CD14-positive monocyte (primary cell): ENCODE data around the gene PIGR. TPM values are rescaled to one million over a fixed set of nuclear protein-coding genes. Genes with fewer than 3 reads are reported as not detected.

Source experiments
- DNase-seq, 3 donors: peaks; one replicate each; pipeline ENCODE4 v3.0.0-alpha.2; 2011 to 2022
- H2AFZ ChIP-seq: 2 replicates; pipeline ENCODE4 v1.6.0; 2012; ENCODE audit warnings: mild to moderate bottlenecking, low read depth, low read length, inconsistent platforms; ENCODE audit not compliant: insufficient read depth, poor library complexity, severe bottlenecking
- H3K27ac ChIP-seq, 2 donors: 1 replicate in 1 of 2; 2 replicates in 1 of 2; pipeline ENCODE4 v1.5.1; 2012 to 2013; ENCODE audit warnings: low read length in 2 of 2, control low read depth in 1 of 2, inconsistent platforms in 1 of 2, low read depth in 1 of 2, mild to moderate bottlenecking in 1 of 2
- H3K27me3 ChIP-seq, 2 donors: one replicate each; pipeline versions ENCODE4 v1.6.0 to v1.6.1; 2011 to 2013; ENCODE audit warnings: low read length in 2 of 2; ENCODE audit not compliant: control insufficient read depth in 2 of 2, insufficient read depth in 2 of 2
- H3K36me3 ChIP-seq, 2 donors: replicated peaks in 1 of 2; 1 replicate in 1 of 2; 2 replicates in 1 of 2; pipeline versions ENCODE4 v1.5.1 to v1.6.1; 2012 to 2013; ENCODE audit warnings: low read length in 2 of 2, control low read depth in 1 of 2, inconsistent platforms in 1 of 2, mild to moderate bottlenecking in 1 of 2; ENCODE audit not compliant: insufficient read depth in 2 of 2, control insufficient read depth in 1 of 2
- H3K4me1 ChIP-seq, 2 donors: 1 replicate in 1 of 2; 2 replicates in 1 of 2; pipeline versions ENCODE4 v1.5.1 to v1.6.1; 2012 to 2013; ENCODE audit warnings: low read length in 2 of 2, control low read depth in 1 of 2, inconsistent platforms in 1 of 2, mild to moderate bottlenecking in 1 of 2, moderate library complexity in 1 of 2; ENCODE audit not compliant: insufficient read depth in 2 of 2, control insufficient read depth in 1 of 2
- H3K4me2 ChIP-seq: replicated peaks from 2 replicates; pipeline ENCODE3; 2012; ENCODE audit warnings: low read length, moderate library complexity, mild to moderate bottlenecking; ENCODE audit not compliant: poor library complexity, severe bottlenecking; ENCODE audit errors: extremely low read depth
- H3K4me3 ChIP-seq, 3 experiments: fragments of 200-600 bp in 1 of 3; sonication (generic) in 1 of 3; replicated peaks in 1 of 3; 1 replicate in 2 of 3; 2 replicates in 1 of 3; pipeline ENCODE4 v1.5.1; 2011 to 2013; ENCODE audit warnings: low read length in 3 of 3, mild to moderate bottlenecking in 3 of 3, control low read depth in 2 of 3, low read depth in 2 of 3, inconsistent platforms in 1 of 3, moderate library complexity in 1 of 3
- H3K79me2 ChIP-seq: 2 replicates; pipeline ENCODE4 v1.6.0; 2012; ENCODE audit warnings: mild to moderate bottlenecking, control low read depth, inconsistent platforms, low read length, moderate library complexity; ENCODE audit not compliant: insufficient read depth
- H3K9ac ChIP-seq: 2 replicates; pipeline ENCODE4 v1.6.0; 2017; ENCODE audit warnings: low read length, mild to moderate bottlenecking; ENCODE audit not compliant: insufficient read depth, poor library complexity, severe bottlenecking
- H3K9me3 ChIP-seq, 2 donors: replicated peaks in 1 of 2; 1 replicate in 1 of 2; 2 replicates in 1 of 2; pipeline versions ENCODE4 v1.5.1 to v1.6.1; 2012 to 2013; ENCODE audit warnings: low read length in 2 of 2, control low read depth in 1 of 2; ENCODE audit not compliant: control insufficient read depth in 1 of 2, insufficient read depth in 1 of 2
- H4K20me1 ChIP-seq: 2 replicates; pipeline ENCODE4 v1.6.0; 2012; ENCODE audit warnings: mild to moderate bottlenecking, low read length, control low read depth, moderate library complexity; ENCODE audit not compliant: insufficient read depth
- H3K27ac Mint-ChIP-seq, 7 donors: one replicate each; pipeline ENCODE4 v1.8.0; 2020; ENCODE audit warnings: mild to moderate bottlenecking in 7 of 7, mixed read lengths in 7 of 7, moderate library complexity in 6 of 7, inconsistent platforms in 2 of 7
- H3K27me3 Mint-ChIP-seq, 3 donors: one replicate each; pipeline ENCODE4 v1.8.0; 2021 to 2022; ENCODE audit warnings: low read depth in 3 of 3, mild to moderate bottlenecking in 3 of 3, mixed read lengths in 3 of 3, moderate library complexity in 3 of 3, inconsistent platforms in 1 of 3
- H3K36me3 Mint-ChIP-seq, 2 donors: one replicate each; pipeline ENCODE4 v1.8.0; 2020; ENCODE audit warnings: mixed read lengths in 2 of 2, inconsistent platforms in 1 of 2, mild to moderate bottlenecking in 1 of 2
- H3K4me1 Mint-ChIP-seq: one replicate; pipeline ENCODE4 v1.8.0; 2020; ENCODE audit warnings: mild to moderate bottlenecking, mixed read lengths
- H3K4me3 Mint-ChIP-seq, 2 donors: one replicate each; pipeline ENCODE4 v1.8.0; 2020; ENCODE audit warnings: mild to moderate bottlenecking in 2 of 2, mixed read lengths in 2 of 2, moderate library complexity in 1 of 2
- H3K9me3 Mint-ChIP-seq, 7 donors: one replicate each; pipeline ENCODE4 v1.8.0; 2020 to 2022; ENCODE audit warnings: mixed read lengths in 7 of 7, mild to moderate bottlenecking in 6 of 7, moderate library complexity in 6 of 7, inconsistent platforms in 2 of 7
- CTCF ChIP-seq: fragments of 200-600 bp; IDR thresholded peaks from one replicate; pipeline ENCODE4 v1.8.0; 2022; ENCODE audit warnings: antibody characterized with exemption, mild to moderate bottlenecking
- WGBS: methylation state at CpG from one replicate; pipeline ENCODE4 v1.1.5; 2013; ENCODE audit warnings: missing lambda C conversion rate; ENCODE audit not compliant: insufficient coverage; 5-methylcytosine and 5-hydroxymethylcytosine counted together
- intact Hi-C, 2 donors: fragments of 100-400 bp; cut with micrococcal nuclease; formaldehyde crosslinking; loops; one replicate each; pipeline versions ENCODE4 v1.15.0 to v1.15.1; 2023
- polyA plus RNA-seq, 3 donors: library from polyadenylated mRNA; depleted of rRNA in 1 of 3; unstranded in 2 of 3; stranded (reverse) in 1 of 3; fragments of 300-500 nt in 2 of 3; fragments of >200 nt in 1 of 3; fragmentation: Illumina TruSeq in 2 of 3; gene quantifications; 1 replicate in 2 of 3; 2 replicates in 1 of 3; pipeline ENCODE4 v1.2.3, GENCODE V29; 2012 to 2021

Gene PIGR
- polyA plus RNA-seq, 3 donors: 0.01 TPM; not detected in 2

- DNase-seq: peak; percentile 64 to 76 (median 74)
- H3K4me3 ChIP-seq: peak overlapping the region in 1 of 3 experiments; percentile 4
- no peaks in the 10 kb centered on the region for H4K20me1 ChIP-seq
- H3K9me3 ChIP-seq: no peaks in the 10 kb centered on the region
- WGBS: no CpG with 5 or more reads among the region's 2 CpGs
- peaks cover 53% of the 10 kb centered on the region for H3K4me1 Mint-ChIP-seq
- H2AFZ ChIP-seq: no peak overlapping the region
- H3K36me3 ChIP-seq: no peaks in the 10 kb centered on the region
- TF ChIP-seq CTCF: no peak
- no peak overlapping the region for H3K27ac ChIP-seq
- H3K79me2 ChIP-seq: no peaks in the 10 kb centered on the region
- H3K9me3 Mint-ChIP-seq: no peaks in the 10 kb centered on the region
- peak overlapping the region in 5 of 7 donors; percentile 18 to 90 (median 65) for H3K27ac Mint-ChIP-seq
- no peaks in the 10 kb centered on the region for H3K27me3 ChIP-seq
- H3K27me3 Mint-ChIP-seq: peaks cover 9 to 24% (median 14%) of the 10 kb centered on the region in 3 donors
- intact Hi-C loops: loop anchor here in 1 of 2 donors (10.0 kb wide), 1 partner anchor 56 kb away; no protein-coding TSS in a partner anchor
- H3K4me1 ChIP-seq: peaks cover 52 to 54% of the 10 kb centered on the region in 2 donors
- peaks cover 0 to 2% of the 10 kb centered on the region in 2 donors for H3K36me3 Mint-ChIP-seq
- H3K4me3 Mint-ChIP-seq: peak overlapping the region in 1 of 2 donors; percentile 63
- no peak overlapping the region for H3K9ac ChIP-seq
- peak overlapping the region; percentile 38 for H3K4me2 ChIP-seq
Measured at GRCh38 chr1:206971029-206971655, 24.9 kb upstream of the PIGR start.

- WGBS: 17% methylated on average over 1 of the region's 2 CpGs
- H3K36me3 Mint-ChIP-seq: peaks cover 0 to 2% of the 10 kb centered on the region in 2 donors
- H3K79me2 ChIP-seq: no peaks in the 10 kb centered on the region
- H3K4me1 Mint-ChIP-seq: peaks cover 53% of the 10 kb centered on the region
- no peak for TF ChIP-seq CTCF
- intact Hi-C loops: loop anchor here in 1 of 2 donors (10.0 kb wide), 1 partner anchor 56 kb away; no protein-coding TSS in a partner anchor
- H3K9me3 Mint-ChIP-seq: no peaks in the 10 kb centered on the region
- peak in 2 of 3 donors; percentile 30 to 56 for DNase-seq
- H3K4me1 ChIP-seq: peaks cover 52 to 58% of the 10 kb centered on the region in 2 donors
- H3K27me3 ChIP-seq: no peaks in the 10 kb centered on the region
- H3K36me3 ChIP-seq: no peaks in the 10 kb centered on the region
- peak within 1 kb of the TSS in 1 of 3 experiments; percentile 59 for H3K4me3 ChIP-seq
- H3K9me3 ChIP-seq: no peaks in the 10 kb centered on the region
- peaks cover 12 to 27% (median 15%) of the 10 kb centered on the region in 3 donors for H3K27me3 Mint-ChIP-seq
- H3K27ac Mint-ChIP-seq: peak within 1 kb of the TSS in 4 of 7 donors; percentile 21 to 90 (median 84)
- H3K4me2 ChIP-seq: peak within 1 kb of the TSS; percentile 38
- peak within 1 kb of the TSS in 1 of 2 donors; percentile 63 for H3K4me3 Mint-ChIP-seq
- H3K27ac ChIP-seq: no peak within 1 kb of the TSS
- no peaks in the 10 kb centered on the region for H4K20me1 ChIP-seq
- no peak within 1 kb of the TSS for H2AFZ ChIP-seq
- H3K9ac ChIP-seq: no peak within 1 kb of the TSS
Measured at GRCh38 chr1:206970446-206970845, 24.2 kb upstream of the PIGR start, which contains the start of gene FCAMR. Gene FCAMR, minus strand, starts transcription at chr1:206970460. Its CDS starts 335 bp downstream, at chr1:206970125.
